HEK293 (cell line): Measurements from ENCODE around the gene PPP1R15B.

Experiments
- CTCF ChIA-PET: fragments of 350-600 bp; formaldehyde crosslinking; extraction: SDS; loops from one replicate; lab custom pipeline; 2021; ENCODE audit warnings: antibody characterized with exemption; lab: Yijun Ruan, JAX
- POLR2A ChIA-PET: fragments of 300-600 bp; formaldehyde crosslinking; extraction: SDS; loops from one replicate; lab custom pipeline; 2020; ENCODE audit warnings: antibody characterized with exemption, inconsistent platforms; lab: Yijun Ruan, JAX
- H3K27ac ChIP-seq: fragments of 200-500 bp; sonication (Bioruptor generic); 2 replicates; pipeline ENCODE4 v1.5.1; 2014; ENCODE audit warnings: low read depth, low read length, control low read depth, inconsistent platforms; ENCODE audit errors: extremely low read depth
- H3K36me3 ChIP-seq, 2 experiments: fragments of 200-500 bp in 1 of 2; sonication (Bioruptor generic) in 1 of 2; 1 replicate in 1 of 2; 2 replicates in 1 of 2; pipeline ENCODE4 v1.5.1; 2014 to 2017; ENCODE audit warnings: inconsistent platforms in 2 of 2, low read length in 2 of 2; ENCODE audit not compliant: control insufficient read depth in 2 of 2, insufficient read depth in 1 of 2
- H3K4me1 ChIP-seq: fragments of 200-500 bp; sonication (Bioruptor generic); 2 replicates; pipeline ENCODE4 v1.5.1; 2014; ENCODE audit warnings: mild to moderate bottlenecking, low read length, inconsistent platforms; ENCODE audit not compliant: control insufficient read depth, insufficient read depth
- H3K4me3 ChIP-seq: 2 replicates; pipeline ENCODE4 v1.5.1; 2011; ENCODE audit warnings: low read depth, mild to moderate bottlenecking, control low read depth, low read length, moderate library complexity
- H3K9me3 ChIP-seq: fragments of 200-500 bp; sonication (Bioruptor generic); 2 replicates; pipeline ENCODE4 v1.5.1; 2014; ENCODE audit warnings: low read depth, low read length, inconsistent platforms; ENCODE audit not compliant: control insufficient read depth, insufficient read depth
- FEZF1 ChIP-seq: fragments of 450-650 bp; formaldehyde crosslinking; IDR thresholded peaks from 2 replicates; pipeline ENCODE4 v1.5.1; 2016; ENCODE audit warnings: missing biosample characterization, missing genetic modification characterization
- PBX3 ChIP-seq: sonication (generic); formaldehyde crosslinking; IDR thresholded peaks from 2 replicates; pipeline ENCODE4 v1.8.1; 2022; ENCODE audit warnings: mild to moderate bottlenecking, moderate library complexity, missing genetic modification reagents
- PRDM10 ChIP-seq: fragments of 450-650 bp; formaldehyde crosslinking; IDR thresholded peaks from 2 replicates; pipeline ENCODE4 v1.5.1; 2016; ENCODE audit warnings: missing biosample characterization, missing genetic modification characterization
- PRDM6 ChIP-seq: fragments of 450-650 bp; formaldehyde crosslinking; IDR thresholded peaks from 2 replicates; pipeline ENCODE4 v1.5.1; 2017; ENCODE audit warnings: missing biosample characterization, missing genetic modification characterization
- ZBTB48 ChIP-seq: fragments of 450-650 bp; formaldehyde crosslinking; IDR thresholded peaks from 2 replicates; pipeline ENCODE4 v1.5.1; 2016; ENCODE audit warnings: missing biosample characterization, missing genetic modification characterization
- ZFP69B ChIP-seq: fragments of 450-650 bp; formaldehyde crosslinking; IDR thresholded peaks from 2 replicates; pipeline ENCODE4 v1.5.1; 2016; ENCODE audit warnings: missing biosample characterization, missing genetic modification characterization
- ZNF133 ChIP-seq: fragments of 450-650 bp; formaldehyde crosslinking; IDR thresholded peaks from 2 replicates; pipeline ENCODE4 v1.5.1; 2016; ENCODE audit warnings: missing biosample characterization, missing genetic modification characterization
- ZNF223 ChIP-seq: fragments of 450-650 bp; formaldehyde crosslinking; IDR thresholded peaks from 2 replicates; pipeline ENCODE4 v1.5.1; 2016; ENCODE audit warnings: missing biosample characterization, missing genetic modification characterization
- ZNF239 ChIP-seq: fragments of 450-650 bp; formaldehyde crosslinking; IDR thresholded peaks from 2 replicates; pipeline ENCODE4 v1.5.1; 2016; ENCODE audit warnings: missing biosample characterization, missing genetic modification characterization
- ZNF280C ChIP-seq: fragments of 450-650 bp; formaldehyde crosslinking; IDR thresholded peaks from 2 replicates; pipeline ENCODE4 v1.5.1; 2016; ENCODE audit warnings: missing biosample characterization, missing genetic modification characterization
- ZNF433 ChIP-seq: fragments of 450-650 bp; formaldehyde crosslinking; IDR thresholded peaks from 2 replicates; pipeline ENCODE4 v1.5.1; 2016; ENCODE audit warnings: missing biosample characterization, missing genetic modification characterization, low read depth
- ZNF449 ChIP-seq: fragments of 450-650 bp; formaldehyde crosslinking; IDR thresholded peaks from 2 replicates; pipeline ENCODE4 v1.5.1; 2017; ENCODE audit warnings: missing biosample characterization, mild to moderate bottlenecking, missing genetic modification characterization, moderate library complexity
- ZNF561 ChIP-seq: fragments of 450-650 bp; IDR thresholded peaks from 2 replicates; pipeline ENCODE4 v1.5.1; 2018; ENCODE audit warnings: missing biosample characterization, missing genetic modification characterization, borderline replicate concordance
- ZNF580 ChIP-seq: fragments of 450-650 bp; formaldehyde crosslinking; IDR thresholded peaks from 2 replicates; pipeline ENCODE4 v1.5.1; 2016; ENCODE audit warnings: missing biosample characterization, missing genetic modification characterization
- ZNF600 ChIP-seq: fragments of 450-650 bp; formaldehyde crosslinking; IDR thresholded peaks from 2 replicates; pipeline ENCODE4 v1.5.1; 2016; ENCODE audit warnings: missing biosample characterization, missing genetic modification characterization
- ZNF747 ChIP-seq: fragments of 450-650 bp; formaldehyde crosslinking; IDR thresholded peaks from 2 replicates; pipeline ENCODE4 v1.5.1; 2016; ENCODE audit warnings: missing biosample characterization, missing genetic modification characterization

Gene PPP1R15B

GRCh38 chr1:204384636-204385352 lies 26.8 kb downstream of the PPP1R15B start:
- POLR2A ChIA-PET, result interaction anchor here (1.5 kb wide), 1 partner anchor 11 kb away, joined by 3 read pairs; no protein-coding TSS in a partner anchor
- Histone ChIP-seq H3K4me1 (no peaks in the 10 kb centered on the region), H3K9me3 (no peaks in the 10 kb centered on the region), H3K4me3 (no peak overlapping the region), H3K36me3 (no peaks in the 10 kb centered on the region), H3K27ac (no peak overlapping the region)
- 0 out of 2 replicates have a peak, but pooled peaks have one; percentile 29 for TF ChIP-seq ZNF600 (tag by site-specific recombination)
- no peak for TF ChIP-seq FEZF1 (tag by site-specific recombination)
- CTCF ChIA-PET, result interaction anchor here (0.7 to 1.5 kb wide), 2 partner anchors 14 to 118 kb away, joined by 4 to 10 read pairs; no protein-coding TSS in a partner anchor

GRCh38 chr1:204383163-204383904 lies 28.3 kb downstream of the PPP1R15B start:
- H3K4me1 ChIP-seq, result no peaks in the 10 kb centered on the region
- no peaks in the 10 kb centered on the region for H3K9me3 ChIP-seq
- no peak overlapping the region for H3K4me3 ChIP-seq
- POLR2A ChIA-PET, result no interaction called here
- CTCF ChIA-PET, result interaction anchor here (1.8 to 4.0 kb wide), 2 partner anchors 15 to 221 kb away, joined by 4 to 31 read pairs; no protein-coding TSS in a partner anchor
- no peaks in the 10 kb centered on the region for H3K36me3 ChIP-seq
- no peak overlapping the region for H3K27ac ChIP-seq
- TF ChIP-seq ZNF223 (tag by site-specific recombination), result no peak
- no peak for TF ChIP-seq ZNF280C
- TF ChIP-seq PBX3, result no peak
- no peak for TF ChIP-seq ZNF580 (tag by site-specific recombination)
- TF ChIP-seq ZNF433, result no peak
- no peak for TF ChIP-seq PRDM10
- no peak for TF ChIP-seq ZNF239 (tag by site-specific recombination)
- TF ChIP-seq ZNF747 (tag by site-specific recombination), result no peak
- TF ChIP-seq PRDM6 (tag by site-specific recombination), result no peak
- no peak for TF ChIP-seq ZNF133 (tag by site-specific recombination)
- no peak for TF ChIP-seq ZNF561
- no peak for TF ChIP-seq ZBTB48 (tag by site-specific recombination)
- TF ChIP-seq ZNF449 (tag by site-specific recombination), result no peak
- no peak for TF ChIP-seq ZFP69B (tag by site-specific recombination)
- TF ChIP-seq, all 188 proteins: peak for 0
